Suppressor macrophage treated with lipopolysaccharide for 4 hours (primary cell): Measurements from ENCODE around the gene SLC18A2.

ENCODE experiments used
- DNase-seq: peaks from one replicate; pipeline ENCODE4 v3.0.0-alpha.2; 2020

The SLC18A2 gene

DNA sequence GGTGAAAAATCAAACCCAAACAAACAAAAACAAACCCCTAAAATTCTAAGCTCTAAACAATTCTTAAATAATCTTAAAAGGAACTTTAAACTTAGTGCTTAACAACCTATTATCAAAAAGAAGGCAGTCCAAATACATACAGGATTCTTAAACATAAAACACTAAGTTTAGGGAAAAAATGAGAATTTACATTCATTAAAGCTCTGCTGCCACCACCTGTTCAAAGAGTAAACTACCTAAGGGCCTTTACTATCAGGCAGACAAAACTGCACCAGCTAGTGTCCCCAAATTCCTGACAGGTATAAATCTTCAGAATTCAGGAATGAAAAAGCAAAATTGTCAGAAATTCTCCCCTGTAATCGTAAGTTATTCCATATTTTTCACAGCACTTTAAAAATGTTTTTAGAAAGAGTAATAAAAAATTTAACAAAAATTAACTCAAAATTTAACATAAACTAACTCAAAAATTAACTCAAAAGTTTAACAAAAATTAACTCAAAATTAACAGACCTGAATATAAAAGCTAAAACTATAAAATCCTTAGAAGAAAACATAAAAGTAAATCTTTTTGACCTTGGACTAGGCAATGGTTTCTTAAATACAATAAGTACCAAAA is 79.2 kb downstream of the SLC18A2 start:
- peak; percentile 50 for DNase-seq

DNA sequence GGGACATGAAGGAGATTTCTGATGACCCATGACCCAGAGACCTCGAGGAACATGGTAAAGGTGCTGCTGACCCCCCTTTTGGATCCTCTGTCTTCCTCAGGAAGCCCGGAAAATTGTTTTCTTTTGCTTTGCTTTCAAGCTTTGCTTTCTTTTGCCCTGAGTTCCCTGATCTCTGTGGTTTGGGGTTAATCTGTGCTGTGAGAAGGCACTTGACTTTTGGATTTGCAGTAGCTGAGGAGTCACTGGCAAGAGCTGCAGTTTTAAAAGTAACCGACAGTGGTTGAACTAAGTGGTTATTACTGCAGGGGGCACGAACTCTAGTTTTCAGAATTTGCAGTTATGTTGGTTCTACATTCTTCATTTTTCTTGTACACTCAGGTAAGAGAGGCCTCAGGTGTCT is 81.3 kb downstream of the SLC18A2 start:
- no peak for DNase-seq

DNA sequence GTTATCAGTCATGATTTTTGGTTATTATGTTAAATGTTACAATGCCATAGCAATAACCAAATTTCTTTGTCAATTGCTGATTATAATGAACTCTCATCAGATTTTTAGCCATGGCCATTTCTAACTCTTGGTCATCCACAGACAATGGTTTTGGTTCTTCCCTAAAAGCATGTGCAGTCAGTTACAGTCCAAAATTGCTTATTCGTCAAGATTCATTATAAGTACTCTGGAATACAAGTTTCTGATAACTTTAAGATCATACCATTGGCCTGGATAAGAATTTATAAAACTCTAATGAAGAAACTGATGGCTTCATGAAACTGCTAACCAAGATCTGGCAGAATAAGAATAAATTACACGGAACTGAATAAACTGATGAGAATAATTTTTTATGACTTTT is 83.5 kb downstream of the SLC18A2 start:
- DNase-seq, result no peak

DNA sequence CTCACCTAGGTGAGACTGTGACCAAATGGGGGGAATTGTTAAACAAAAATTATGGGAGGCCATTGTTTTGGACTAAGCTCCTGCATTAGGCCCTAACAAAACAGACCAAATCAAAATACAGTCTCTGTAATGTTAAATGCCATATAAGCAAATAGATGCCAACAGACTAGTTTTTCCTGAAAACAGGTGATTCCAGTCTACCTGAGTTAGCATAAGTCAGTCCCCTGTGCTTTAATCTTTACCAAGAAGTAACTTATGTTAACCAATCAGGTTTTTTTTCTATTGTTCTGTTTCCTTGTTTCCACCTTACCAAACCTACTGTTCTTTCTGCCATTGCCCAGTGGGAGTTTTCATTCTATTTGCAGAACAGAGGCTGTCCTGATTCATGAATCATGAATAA is 86.3 kb downstream of the SLC18A2 start:
- no peak for DNase-seq
